ENCODE results near the gene CUEDC2. TPM values are rescaled to one million over a fixed set of nuclear protein-coding genes. Genes with fewer than 3 reads are reported as not detected.

The CUEDC2 gene
- total RNA-seq, 1 donor from 2014 or later = 94.6 TPM

- no peak for DNase-seq (ENCODE audit: extremely low read depth, low read depth, low spot score)
These were observed 33.0 kb downstream of the CUEDC2 start for GRCh38 chr10:102399217-102400021.

GRCh38 chr10:102398172-102399020 lies 34.0 kb downstream of the CUEDC2 start:
- DNase-seq (ENCODE audit: extremely low read depth, low read depth, low spot score) = no peak

GRCh38 chr10:102397222-102398171 lies 34.9 kb downstream of the CUEDC2 start:
- DNase-seq (ENCODE audit: extremely low read depth, low read depth, low spot score) = no peak

- DNase-seq (ENCODE audit: extremely low read depth, low read depth, low spot score) = no peak
These were observed 35.6 kb downstream of the CUEDC2 start for GRCh38 chr10:102396730-102397151.

GRCh38 chr10:102396317-102396650 lies 36.1 kb downstream of the CUEDC2 start:
- no peak for DNase-seq (ENCODE audit: extremely low read depth, low read depth, low spot score)

GRCh38 chr10:102395400-102396316 lies 36.7 kb downstream of the CUEDC2 start, which contains the start of gene NFKB2:
TSS of gene NFKB2 (plus strand) at chr10:102395705. CDS start at chr10:102395960, 255 bp downstream.
- DNase-seq (ENCODE audit: extremely low read depth, low read depth, low spot score) = no peak

GRCh38 chr10:102394801-102395399 lies 37.5 kb downstream of the CUEDC2 start:
- no peak for DNase-seq (ENCODE audit: extremely low read depth, low read depth, low spot score)

GRCh38 chr10:102394079-102394800 lies 38.1 kb downstream of the CUEDC2 start:
- peak; percentile 50 for DNase-seq (ENCODE audit: extremely low read depth, low read depth, low spot score)

GRCh38 chr10:102393411-102394078 lies 38.8 kb downstream of the CUEDC2 start:
- DNase-seq (ENCODE audit: extremely low read depth, low read depth, low spot score) = no peak

- no peak for DNase-seq (ENCODE audit: extremely low read depth, low read depth, low spot score)
These were observed 40.1 kb downstream of the CUEDC2 start for GRCh38 chr10:102392306-102392705.

- DNase-seq (ENCODE audit: extremely low read depth, low read depth, low spot score) = no peak
These were observed 42.5 kb downstream of the CUEDC2 start for GRCh38 chr10:102389894-102390293.

- DNase-seq (ENCODE audit: extremely low read depth, low read depth, low spot score) = no peak
These were observed 47.6 kb downstream of the CUEDC2 start for GRCh38 chr10:102384606-102385429.

GRCh38 chr10:102384053-102384452 lies 48.3 kb downstream of the CUEDC2 start:
- no peak for DNase-seq (ENCODE audit: extremely low read depth, low read depth, low spot score)

GRCh38 chr10:102382871-102383270 lies 49.5 kb downstream of the CUEDC2 start:
- DNase-seq (ENCODE audit: extremely low read depth, low read depth, low spot score) = no peak

GRCh38 chr10:102381983-102382382 lies 50.4 kb downstream of the CUEDC2 start:
- no peak for DNase-seq (ENCODE audit: extremely low read depth, low read depth, low spot score)

- DNase-seq (ENCODE audit: extremely low read depth, low read depth, low spot score) = no peak
These were observed 53.0 kb downstream of the CUEDC2 start for GRCh38 chr10:102379383-102379782.

GRCh38 chr10:102376901-102377300 lies 55.5 kb downstream of the CUEDC2 start:
- no peak for DNase-seq (ENCODE audit: extremely low read depth, low read depth, low spot score)

Measured in glomerular endothelial cell (primary cell).